ENCODE measurements around the gene PAGE5. TPM values are rescaled to one million over a fixed set of nuclear protein-coding genes. Genes with fewer than 3 reads are reported as not detected.

Gene PAGE5
- total and polyA plus RNA-seq, 2 experiments from 2014 or later, result not detected

DNA sequence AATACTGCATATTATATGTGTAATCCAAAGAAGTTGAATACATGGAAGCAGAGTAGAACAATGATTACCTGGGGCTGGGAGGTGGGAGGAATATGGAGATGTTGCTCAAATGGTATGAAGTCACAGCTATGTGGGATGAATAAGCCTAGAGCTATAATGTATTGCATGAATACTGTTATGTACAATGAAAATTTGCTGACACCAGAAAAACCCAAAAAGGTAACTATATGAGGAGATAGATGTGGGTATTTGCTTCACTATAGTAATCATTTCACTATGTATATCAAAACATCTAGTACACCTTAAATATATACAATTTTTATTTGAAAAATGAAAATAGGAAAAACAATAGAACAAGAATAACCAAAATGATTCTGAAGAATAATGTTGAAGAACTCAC is 33.4 kb downstream of the PAGE5 start:
- no peak overlapping the region for H3K4me3 ChIP-seq
- no peaks in the 10 kb centered on the region for H3K4me1 ChIP-seq (ENCODE audit: insufficient read depth)
- H3K27ac ChIP-seq, result no peak overlapping the region
- no peak for DNase-seq
- TF ChIP-seq EZH2phosphoT487 (IDR thresholded peaks at IDR 0.05; ENCODE audit: insufficient read depth, low read depth) (no peak), EZH2 (IDR thresholded peaks at IDR 0.05; ENCODE audit: insufficient read depth, poor library complexity, severe bottlenecking) (no peak)
- H3K36me3 ChIP-seq (ENCODE audit: low read depth), result no peaks in the 10 kb centered on the region
- no peaks in the 10 kb centered on the region for H3K9me3 ChIP-seq (ENCODE audit: low read depth)
- H3F3A ChIP-seq (ENCODE audit: insufficient read depth), result no peaks in the 10 kb centered on the region
- H3K27me3 ChIP-seq (replicated peaks; ENCODE audit: insufficient read depth), result no peaks in the 10 kb centered on the region
- no peak overlapping the region for H3K9ac ChIP-seq
- in situ Hi-C loops (cut with MboI), result no loop called here
- no peaks in the 10 kb centered on the region for H4K20me1 ChIP-seq (ENCODE audit: insufficient read depth)
- no peak overlapping the region for H3K4me2 ChIP-seq (ENCODE audit: unreplicated experiment)
- H3K9me2 ChIP-seq (ENCODE audit: insufficient read depth), result no peaks in the 10 kb centered on the region
- no peak overlapping the region for H2AFZ ChIP-seq
- H3K79me2 ChIP-seq (ENCODE audit: insufficient read depth), result no peaks in the 10 kb centered on the region

DNA sequence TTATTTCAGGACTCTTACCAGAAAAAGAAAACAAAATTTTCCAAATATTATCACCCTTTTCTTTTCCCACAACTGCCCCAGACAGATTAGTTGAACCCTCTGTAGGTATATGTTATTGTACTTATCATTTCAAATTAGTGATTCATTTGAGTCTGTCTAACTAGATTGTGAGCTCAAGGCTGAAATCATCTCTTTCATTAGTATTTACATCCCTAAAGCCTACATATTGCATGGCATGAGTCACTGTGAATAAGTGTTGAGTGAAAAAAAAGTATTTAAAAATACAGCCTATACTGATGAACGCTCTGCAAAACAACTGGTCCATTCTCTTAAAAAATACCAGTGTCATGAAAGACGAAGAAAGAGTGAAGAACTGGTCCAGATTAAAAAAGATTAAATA is 40.7 kb downstream of the PAGE5 start:
- Histone ChIP-seq H3K27me3 (replicated peaks; ENCODE audit: insufficient read depth) (no peaks in the 10 kb centered on the region), H4K20me1 (ENCODE audit: insufficient read depth) (no peaks in the 10 kb centered on the region), H3K36me3 (ENCODE audit: low read depth) (no peaks in the 10 kb centered on the region), H3K9me3 (ENCODE audit: low read depth) (no peaks in the 10 kb centered on the region), H3K4me1 (ENCODE audit: insufficient read depth) (no peaks in the 10 kb centered on the region), H3K9ac (no peak overlapping the region), H3K4me2 (ENCODE audit: unreplicated experiment) (no peak overlapping the region), H3K4me3 (no peak overlapping the region), H3F3A (ENCODE audit: insufficient read depth) (no peaks in the 10 kb centered on the region), H3K9me2 (ENCODE audit: insufficient read depth) (no peaks in the 10 kb centered on the region), H3K27ac (no peak overlapping the region), H2AFZ (no peak overlapping the region), H3K79me2 (ENCODE audit: insufficient read depth) (no peaks in the 10 kb centered on the region)
- WGBS, 2 experiments (ENCODE audit: low coverage in 1 of 2, low lambda C conversion rate in 2 of 2, missing lambda C conversion rate in 2 of 2), result 23 to 29% methylated on average over 2 of the region's 2 CpGs
- no peak for DNase-seq
- TF ChIP-seq EZH2 (IDR thresholded peaks at IDR 0.05; ENCODE audit: insufficient read depth, poor library complexity, severe bottlenecking), result no peak
- TF ChIP-seq EZH2phosphoT487 (IDR thresholded peaks at IDR 0.05; ENCODE audit: insufficient read depth, low read depth), result no peak
- in situ Hi-C loops (cut with MboI), result no loop called here

- H3K9ac ChIP-seq, result no peak within 1 kb of the TSS
- in situ Hi-C loops (cut with MboI), result no loop called here
Observed at GRCh38 chrX:55264816-55265215, 44.7 kb downstream of the PAGE5 start, which contains the start of gene PAGE3. PAGE3 (minus strand) TSS chrX:55264916; CDS start chrX:55263903, 1,013 bp downstream.

More at GRCh38 chrX:55264816-55265215, 44.7 kb downstream of the PAGE5 start, which contains the start of gene PAGE3:
- Histone ChIP-seq H3K9me3 (ENCODE audit: low read depth) (no peaks in the 10 kb centered on the region), H3K4me2 (ENCODE audit: unreplicated experiment) (no peak within 1 kb of the TSS), H3K4me3 (no peak within 1 kb of the TSS), H3K4me1 (ENCODE audit: insufficient read depth) (no peaks in the 10 kb centered on the region), H3F3A (ENCODE audit: insufficient read depth) (no peaks in the 10 kb centered on the region), H2AFZ (no peak within 1 kb of the TSS), H3K9me2 (ENCODE audit: insufficient read depth) (no peaks in the 10 kb centered on the region), H3K27ac (no peak within 1 kb of the TSS), H3K36me3 (ENCODE audit: low read depth) (no peaks in the 10 kb centered on the region), H3K79me2 (ENCODE audit: insufficient read depth) (no peaks in the 10 kb centered on the region), H4K20me1 (ENCODE audit: insufficient read depth) (no peaks in the 10 kb centered on the region), H3K27me3 (replicated peaks; ENCODE audit: insufficient read depth) (no peaks in the 10 kb centered on the region)
- no peak for DNase-seq
- WGBS, 2 experiments (ENCODE audit: low coverage in 1 of 2, low lambda C conversion rate in 2 of 2, missing lambda C conversion rate in 2 of 2), result 30 to 49% methylated on average over 2 to 5 of the region's 5 CpGs
- TF ChIP-seq EZH2 (IDR thresholded peaks at IDR 0.05; ENCODE audit: insufficient read depth, poor library complexity, severe bottlenecking) (no peak), EZH2phosphoT487 (IDR thresholded peaks at IDR 0.05; ENCODE audit: insufficient read depth, low read depth) (no peak)

Other genes with a start within 250 kb of the PAGE5 start
- gene PFKFB1, start 226.2 kb upstream of the PAGE5 start, total RNA-seq (2014; rRNA removed; shearing (Covaris generic)), result not detected in 2 replicates
- gene PFKFB1, start 226.2 kb upstream of the PAGE5 start, polyA plus RNA-seq (2016; fragmentation: Nextera tagmentation; extraction: Ambion mirVana), result not detected in 2 replicates
- 7.8 and 8.0 TPM in 2 replicates for gene APEX2, start 220.0 kb upstream of the PAGE5 start, total RNA-seq (2014; rRNA removed; shearing (Covaris generic))
- 13.7 and 17.5 TPM in 2 replicates for gene APEX2, start 220.0 kb upstream of the PAGE5 start, polyA plus RNA-seq (2016; fragmentation: Nextera tagmentation; extraction: Ambion mirVana)
- not detected in 2 replicates for gene ALAS2, start 189.4 kb upstream of the PAGE5 start, total RNA-seq (2014; rRNA removed; shearing (Covaris generic))
- gene ALAS2, start 189.4 kb upstream of the PAGE5 start, polyA plus RNA-seq (2016; fragmentation: Nextera tagmentation; extraction: Ambion mirVana), result not detected in 2 replicates
- gene PAGE2B, start 145.3 kb upstream of the PAGE5 start, total RNA-seq (2014; rRNA removed; shearing (Covaris generic)), result not detected in 2 replicates
- not detected in 2 replicates for gene PAGE2B, start 145.3 kb upstream of the PAGE5 start, polyA plus RNA-seq (2016; fragmentation: Nextera tagmentation; extraction: Ambion mirVana)
- gene PAGE2, start 131.3 kb upstream of the PAGE5 start, total RNA-seq (2014; rRNA removed; shearing (Covaris generic)), result not detected in 2 replicates
- not detected in 2 replicates for gene PAGE2, start 131.3 kb upstream of the PAGE5 start, polyA plus RNA-seq (2016; fragmentation: Nextera tagmentation; extraction: Ambion mirVana)
- not detected in 2 replicates for gene PAGE3, start 44.6 kb downstream of the PAGE5 start, total RNA-seq (2014; rRNA removed; shearing (Covaris generic))
- not detected in 2 replicates for gene PAGE3, start 44.6 kb downstream of the PAGE5 start, polyA plus RNA-seq (2016; fragmentation: Nextera tagmentation; extraction: Ambion mirVana)
- 32.5 and 37.2 TPM in 2 replicates for gene MAGEH1, start 231.8 kb downstream of the PAGE5 start, total RNA-seq (2014; rRNA removed; shearing (Covaris generic))
- 38.3 and 38.6 TPM in 2 replicates for gene MAGEH1, start 231.8 kb downstream of the PAGE5 start, polyA plus RNA-seq (2016; fragmentation: Nextera tagmentation; extraction: Ambion mirVana)

Measured in GM23248 (cell line).